ENCODE data around the gene PLLP. TPM values are rescaled to one million over a fixed set of nuclear protein-coding genes. Genes with fewer than 3 reads are reported as not detected.

The PLLP gene
- total RNA-seq, 1 experiment from 2014 or later = 3.1 TPM

GRCh38 chr16:57266531-57267260 lies 17.8 kb downstream of the PLLP start:
- Histone ChIP-seq H3K27ac (ENCODE audit: low read depth, low read length) (no peak overlapping the region), H3K9me2 (ENCODE audit: insufficient read depth) (no peaks in the 10 kb centered on the region), H3K79me2 (ENCODE audit: insufficient read depth, low read length) (no peaks in the 10 kb centered on the region), H3K4me1 (ENCODE audit: control insufficient read depth in 1 of 2, insufficient read depth in 2 of 2, low read length in 2 of 2) (no peaks in the 10 kb centered on the region; a peak in 2 of 4 replicates), H4K20me1 (ENCODE audit: insufficient read depth) (no peaks in the 10 kb centered on the region), H3K9me3 (ENCODE audit: control insufficient read depth in 1 of 2, insufficient read depth in 1 of 2, low read depth in 1 of 2, low read length in 2 of 2) (no peaks in the 10 kb centered on the region), H3K27me3 (ENCODE audit: insufficient read depth, low read length) (no peaks in the 10 kb centered on the region), H3K4me3 (replicated peaks in 1 of 2; ENCODE audit: low read depth in 1 of 2, low read length in 2 of 2) (no peak overlapping the region), H3K4me2 (ENCODE audit: low read length) (no peak overlapping the region), H3K9ac (ENCODE audit: low read length) (no peak overlapping the region), H2AFZ (ENCODE audit: low read depth, low read length, poor library complexity, severe bottlenecking) (no peak overlapping the region), H3K36me3 (ENCODE audit: control insufficient read depth in 1 of 2, insufficient read depth in 2 of 2, low read length in 2 of 2) (no peaks in the 10 kb centered on the region)
- TF ChIP-seq, protein P1, sequence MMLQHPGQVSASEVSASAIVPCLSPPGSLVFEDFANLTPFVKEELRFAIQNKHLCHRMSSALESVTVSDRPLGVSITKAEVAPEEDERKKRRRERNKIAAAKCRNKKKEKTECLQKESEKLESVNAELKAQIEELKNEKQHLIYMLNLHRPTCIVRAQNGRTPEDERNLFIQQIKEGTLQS (IDR thresholded peaks at IDR 0.05) = no peak
- TF ChIP-seq RAD21 (IDR thresholded peaks at IDR 0.05; ENCODE audit: low read depth) (no peak), FOSL1 (IDR thresholded peaks at IDR 0.05; ENCODE audit: low read depth) (no peak), EZH2phosphoT487 (IDR thresholded peaks at IDR 0.05; ENCODE audit: borderline replicate concordance) (no peak), SRF (IDR thresholded peaks at IDR 0.05; ENCODE audit: low read depth) (no peak), CTCF (IDR thresholded peaks at IDR 0.05 in 2 of 3, conservative IDR thresholded peaks at IDR 0.05 in 1 of 3; ENCODE audit: borderline replicate concordance in 1 of 3, insufficient read depth in 1 of 3, low read depth in 2 of 3, low read length in 2 of 3) (no peak), EGR1 (IDR thresholded peaks at IDR 0.05; ENCODE audit: low read depth) (no peak), CEBPB (IDR thresholded peaks at IDR 0.05; ENCODE audit: low read depth) (no peak), SIN3A (IDR thresholded peaks at IDR 0.05; ENCODE audit: low read depth) (no peak), JUND (IDR thresholded peaks at IDR 0.05) (no peak), REST (IDR thresholded peaks at IDR 0.05; ENCODE audit: low read depth) (no peak), POLR2A (IDR thresholded peaks at IDR 0.05; ENCODE audit: borderline replicate concordance, extremely low read depth, insufficient read depth, insufficient read length) (no peak), YY1 (IDR thresholded peaks at IDR 0.05; ENCODE audit: extremely low read depth, insufficient replicate concordance, low read depth, low read length) (no peak), TCF7L2 (IDR thresholded peaks at IDR 0.05; ENCODE audit: borderline replicate concordance, extremely low read depth, insufficient read depth, insufficient read length) (no peak)
- ATAC-seq = no peak
- intact Hi-C loops (cut with micrococcal nuclease) = no loop called here
- BruUV-seq (replicated peaks) = no TSS peak
- ChIA-PET CTCF (no interaction called here), POLR2A (no interaction called here), RAD21 (ENCODE audit: low non-redundant PET in 1 of 2, low total read pairs in 2 of 2, uncharacterized antibody in 2 of 2, unreplicated experiment in 2 of 2) (no interaction called here)
- DNase-seq (ENCODE audit: low read depth, low spot score) = no peak
